Activated T-cell treated with anti-CD3 and anti-CD28 coated beads, Interleukin-2, amount 50 U/mL, for 4 hours (primary cell): ENCODE measurements around the gene EVX2. TPM values are rescaled to one million over a fixed set of nuclear protein-coding genes. Genes with fewer than 3 reads are reported as not detected.

ENCODE experiments used
- ATAC-seq, 2 donors: fragments of 200-7000 bp; cut with Tn5 transposase; one replicate each; pipeline ENCODE4 v1.10.0; 2021
- DNase-seq: peaks from one replicate; pipeline ENCODE4 v3.0.0-alpha.2; 2020
- H3K27me3 Mint-ChIP-seq: one replicate; pipeline ENCODE4 v1.8.0; 2021; ENCODE audit warnings: low read depth, mixed read lengths
- H3K36me3 Mint-ChIP-seq: one replicate; pipeline ENCODE4 v1.8.0; 2022; ENCODE audit warnings: mixed read lengths; ENCODE audit not compliant: insufficient read depth
- H3K4me1 Mint-ChIP-seq: one replicate; pipeline ENCODE4 v1.8.0; 2021; ENCODE audit warnings: low read depth, mixed read lengths
- H3K4me3 Mint-ChIP-seq: one replicate; pipeline ENCODE4 v1.8.0; 2021; ENCODE audit warnings: mild to moderate bottlenecking, moderate library complexity, mixed read lengths
- H3K9me3 Mint-ChIP-seq: one replicate; pipeline ENCODE4 v1.8.0; 2021; ENCODE audit warnings: mixed read lengths
- total RNA-seq, 3 donors: library from RNA; stranded (reverse); gene quantifications; one replicate each; pipeline ENCODE4 v1.2.1, GENCODE V29; 2021

The EVX2 gene
- total RNA-seq, result not detected

DNA sequence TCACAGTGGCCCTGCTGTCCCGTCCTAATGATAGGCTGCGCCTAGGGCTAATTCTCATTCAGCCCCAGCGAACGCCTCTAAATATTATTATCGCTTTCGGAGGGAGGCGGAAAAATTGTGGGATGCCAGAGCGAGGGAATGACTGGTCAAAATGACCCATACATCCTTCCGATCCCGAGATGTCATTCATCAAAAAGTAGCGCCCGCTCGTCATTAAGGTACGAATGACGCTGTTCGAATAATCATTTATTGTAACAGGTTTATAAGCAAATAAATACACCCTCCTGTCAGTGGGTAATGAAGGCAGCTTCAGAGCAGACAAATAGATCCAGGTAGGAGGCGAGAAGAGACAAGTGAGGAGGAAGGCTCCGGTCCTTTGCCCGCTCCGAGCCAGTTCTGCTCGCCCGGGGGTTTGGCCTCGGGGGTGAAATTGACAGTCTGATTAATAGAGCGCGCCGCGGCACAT is at the start of gene EVX2:
EVX2 (minus strand) TSS at position 167 of the 466 bp plus-strand sequence. CDS start 186 bp downstream, outside the sequence.
- DNase-seq (no peak), ATAC-seq (no peak)
- peaks cover 11% of the 10 kb centered on the region for H3K4me1 Mint-ChIP-seq
- peaks cover 89% of the 10 kb centered on the region for H3K27me3 Mint-ChIP-seq
- peaks cover 9% of the 10 kb centered on the region for H3K9me3 Mint-ChIP-seq
- no peak within 1 kb of the TSS for H3K4me3 Mint-ChIP-seq
- no peaks in the 10 kb centered on the region for H3K36me3 Mint-ChIP-seq

DNA sequence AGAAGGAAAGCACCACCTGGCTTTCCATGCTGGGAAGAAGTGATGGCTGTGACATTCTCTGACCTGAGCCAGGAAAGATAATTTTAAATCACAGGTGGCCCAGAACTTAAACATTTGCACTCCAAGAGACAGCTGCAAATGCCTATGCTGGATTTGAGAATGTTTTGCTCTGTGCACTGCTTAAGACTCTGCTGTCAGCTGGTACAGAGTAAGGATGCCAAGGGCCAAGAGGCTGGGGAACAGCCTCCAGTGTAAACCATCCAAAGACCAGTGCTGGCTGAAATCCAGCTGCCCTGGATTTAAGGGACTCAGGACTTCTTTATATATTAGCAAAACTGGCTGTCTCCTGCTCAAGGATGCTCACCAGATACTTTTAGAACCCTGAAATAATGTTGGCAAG is 49.6 kb upstream of the EVX2 start:
- ATAC-seq, result no peak
- no peak for DNase-seq
- Mint-ChIP-seq H3K9me3 (peaks cover 4% of the 10 kb centered on the region), H3K36me3 (peaks cover 2% of the 10 kb centered on the region), H3K4me3 (no peak overlapping the region), H3K4me1 (peaks cover 24% of the 10 kb centered on the region), H3K27me3 (peaks cover 82% of the 10 kb centered on the region)

GRCh38 chr2:176132205-176133171 is 48.7 kb upstream of the EVX2 start:
- Mint-ChIP-seq H3K36me3 (peaks cover 2% of the 10 kb centered on the region), H3K9me3 (peaks cover 4% of the 10 kb centered on the region), H3K27me3 (peaks cover 82% of the 10 kb centered on the region), H3K4me3 (peak overlapping the region; percentile 74), H3K4me1 (peaks cover 32% of the 10 kb centered on the region)
- ATAC-seq (no peak), DNase-seq (no peak)

DNA sequence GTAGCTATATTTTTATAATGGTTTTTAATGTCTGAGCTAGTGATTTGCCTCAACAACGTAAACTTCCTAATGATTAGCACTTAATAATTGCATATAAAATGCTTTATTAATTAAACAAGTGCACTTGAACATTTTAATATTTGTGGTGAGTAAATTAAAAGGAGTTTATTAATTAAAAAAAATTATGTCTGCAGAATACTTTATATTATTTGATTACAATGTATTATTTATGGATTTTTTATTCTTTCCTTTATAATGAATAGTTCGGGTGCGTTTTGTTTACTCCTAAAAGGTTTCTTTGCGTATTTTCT is 48.0 kb upstream of the EVX2 start:
- ATAC-seq (no peak), DNase-seq (no peak)
- Mint-ChIP-seq H3K9me3 (peaks cover 4% of the 10 kb centered on the region), H3K27me3 (peaks cover 81% of the 10 kb centered on the region), H3K4me1 (peaks cover 32% of the 10 kb centered on the region), H3K4me3 (peak overlapping the region; percentile 74), H3K36me3 (peaks cover 2% of the 10 kb centered on the region)

DNA sequence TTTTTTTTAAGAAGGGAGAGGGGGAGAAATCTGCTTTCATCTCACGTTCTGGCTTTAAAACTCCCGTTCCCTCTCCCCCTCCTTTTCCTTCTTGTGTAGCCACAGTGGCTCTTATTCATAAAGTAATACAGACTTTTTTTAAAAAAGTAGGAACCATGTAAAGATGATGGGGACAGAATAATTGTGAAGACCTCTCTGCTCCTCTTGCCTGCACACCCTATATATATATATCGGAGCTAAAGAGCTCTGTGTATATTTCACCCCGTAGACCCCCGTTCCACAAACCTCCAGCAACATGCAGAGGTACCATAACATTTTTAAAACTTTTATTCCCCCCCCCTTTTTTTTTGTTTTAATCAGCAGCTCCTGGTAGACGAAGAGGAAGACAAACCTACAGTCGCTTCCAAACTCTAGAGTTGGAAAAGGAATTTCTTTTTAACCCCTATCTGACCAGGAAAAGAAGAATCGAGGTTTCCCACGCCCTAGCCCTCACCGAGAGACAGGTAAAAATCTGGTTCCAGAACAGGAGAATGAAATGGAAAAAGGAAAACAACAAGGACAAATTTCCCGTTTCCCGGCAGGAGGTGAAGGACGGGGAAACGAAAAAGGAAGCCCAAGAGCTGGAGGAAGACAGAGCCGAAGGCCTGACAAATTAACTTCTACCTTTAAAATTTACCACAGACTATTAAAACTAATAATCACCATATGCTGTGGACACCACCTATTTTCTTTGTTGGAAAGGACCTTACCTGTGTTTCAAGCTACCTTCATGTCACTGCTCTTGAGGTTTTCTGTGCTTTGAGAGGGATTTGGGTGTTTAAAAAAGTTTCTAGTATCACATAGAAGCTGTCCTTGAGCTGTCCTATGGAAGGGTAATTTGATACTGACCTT is 47.4 kb upstream of the EVX2 start:
- peak overlapping the region; percentile 48 for H3K4me3 Mint-ChIP-seq
- H3K36me3 Mint-ChIP-seq, result peaks cover 2% of the 10 kb centered on the region
- peaks cover 32% of the 10 kb centered on the region for H3K4me1 Mint-ChIP-seq
- no peak for DNase-seq
- peaks cover 85% of the 10 kb centered on the region for H3K27me3 Mint-ChIP-seq
- ATAC-seq, result no peak
- H3K9me3 Mint-ChIP-seq, result peaks cover 4% of the 10 kb centered on the region

DNA sequence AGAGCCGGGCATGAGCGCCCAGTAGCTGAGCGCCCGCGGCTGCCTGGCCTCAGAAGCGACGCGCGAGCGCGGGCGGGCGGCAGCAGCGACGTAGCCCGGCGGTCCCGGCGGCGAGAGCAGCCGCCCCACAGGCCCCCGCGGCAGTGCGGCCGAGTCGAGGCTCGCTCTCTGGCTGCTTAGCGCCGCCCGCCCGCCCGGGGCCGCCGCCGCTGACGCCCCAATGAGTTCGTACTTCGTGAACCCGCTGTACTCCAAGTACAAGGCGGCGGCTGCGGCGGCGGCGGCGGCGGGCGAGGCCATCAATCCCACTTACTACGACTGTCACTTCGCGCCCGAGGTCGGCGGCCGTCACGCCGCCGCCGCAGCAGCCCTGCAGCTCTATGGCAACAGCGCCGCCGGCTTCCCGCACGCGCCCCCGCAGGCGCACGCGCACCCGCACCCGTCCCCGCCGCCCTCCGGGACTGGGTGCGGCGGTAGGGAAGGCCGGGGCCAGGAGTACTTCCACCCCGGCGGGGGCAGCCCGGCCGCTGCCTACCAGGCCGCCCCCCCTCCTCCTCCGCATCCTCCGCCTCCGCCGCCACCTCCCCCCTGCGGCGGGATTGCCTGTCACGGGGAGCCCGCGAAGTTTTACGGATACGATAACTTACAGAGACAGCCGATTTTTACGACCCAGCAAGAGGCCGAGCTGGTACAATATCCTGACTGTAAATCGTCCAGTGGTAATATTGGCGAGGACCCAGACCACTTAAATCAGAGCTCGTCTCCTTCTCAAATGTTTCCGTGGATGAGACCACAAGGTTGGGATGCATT is 46.6 kb upstream of the EVX2 start:
- no peak for DNase-seq
- Mint-ChIP-seq H3K4me1 (peaks cover 27% of the 10 kb centered on the region), H3K36me3 (peaks cover under 1% of the 10 kb centered on the region), H3K27me3 (peaks cover 85% of the 10 kb centered on the region), H3K9me3 (peaks cover 4% of the 10 kb centered on the region), H3K4me3 (peak overlapping the region; percentile 48)
- ATAC-seq, result peak; percentile 42 to 49

- Mint-ChIP-seq H3K36me3 (no peaks in the 10 kb centered on the region), H3K4me1 (peaks cover 26% of the 10 kb centered on the region), H3K9me3 (peaks cover 4% of the 10 kb centered on the region), H3K4me3 (no peak overlapping the region), H3K27me3 (peaks cover 85% of the 10 kb centered on the region)
- DNase-seq (no peak), ATAC-seq (peak; percentile 4 to 12)
Observed at GRCh38 chr2:176129813-176130146, 46.0 kb upstream of the EVX2 start.

DNA sequence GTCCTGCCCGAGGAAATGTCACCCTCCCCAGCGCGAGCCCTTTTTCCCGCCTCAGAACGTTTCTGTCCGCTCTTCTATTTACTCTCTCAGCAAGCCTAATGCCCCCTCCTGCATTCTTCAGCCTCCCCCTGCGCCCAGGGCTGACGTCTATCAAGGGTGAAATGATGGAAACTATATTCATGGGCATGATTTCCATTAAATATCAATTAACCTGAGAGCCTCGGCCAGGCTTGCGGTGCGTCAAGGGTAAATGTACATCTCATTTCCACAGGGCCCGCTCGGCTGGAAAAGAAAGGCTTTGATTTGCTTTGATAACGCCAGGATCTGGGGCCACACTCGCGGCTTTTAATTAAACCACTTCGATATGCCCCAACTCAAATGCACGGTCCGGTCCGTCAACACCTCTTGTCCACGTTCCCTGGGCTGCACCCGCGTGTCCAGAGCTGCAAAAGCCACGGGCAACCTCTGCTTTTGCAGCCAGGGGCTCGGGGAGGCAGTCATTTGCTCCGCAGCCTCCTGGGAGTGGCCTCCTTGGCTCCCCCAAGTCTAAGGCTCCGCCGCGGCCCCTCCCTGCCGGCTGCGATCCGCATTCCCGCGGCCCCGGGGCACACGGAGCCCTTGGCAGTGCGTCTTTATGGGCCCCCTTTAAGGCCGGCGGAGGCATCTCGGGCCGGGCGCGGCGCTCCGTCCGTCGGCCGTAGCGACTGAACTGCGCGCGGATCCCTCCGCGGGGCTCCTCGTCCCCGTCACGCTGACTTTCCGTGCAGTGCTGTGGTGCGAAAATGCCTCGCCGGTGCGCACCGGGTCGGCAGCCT is 45.4 kb upstream of the EVX2 start, which contains the start of gene HOXD8:
HOXD8 (plus strand) TSS at position 724 of the 815 bp plus-strand sequence. CDS start 662 bp downstream, outside the sequence.
- DNase-seq (no peak), ATAC-seq (peak in 1 of 2 donors; percentile 16)
- H3K4me1 Mint-ChIP-seq, result peaks cover 26% of the 10 kb centered on the region
- peak within 1 kb of the TSS; percentile 59 for H3K4me3 Mint-ChIP-seq
- H3K9me3 Mint-ChIP-seq, result peaks cover 4% of the 10 kb centered on the region
- H3K36me3 Mint-ChIP-seq, result no peaks in the 10 kb centered on the region
- H3K27me3 Mint-ChIP-seq, result peaks cover 85% of the 10 kb centered on the region

DNA sequence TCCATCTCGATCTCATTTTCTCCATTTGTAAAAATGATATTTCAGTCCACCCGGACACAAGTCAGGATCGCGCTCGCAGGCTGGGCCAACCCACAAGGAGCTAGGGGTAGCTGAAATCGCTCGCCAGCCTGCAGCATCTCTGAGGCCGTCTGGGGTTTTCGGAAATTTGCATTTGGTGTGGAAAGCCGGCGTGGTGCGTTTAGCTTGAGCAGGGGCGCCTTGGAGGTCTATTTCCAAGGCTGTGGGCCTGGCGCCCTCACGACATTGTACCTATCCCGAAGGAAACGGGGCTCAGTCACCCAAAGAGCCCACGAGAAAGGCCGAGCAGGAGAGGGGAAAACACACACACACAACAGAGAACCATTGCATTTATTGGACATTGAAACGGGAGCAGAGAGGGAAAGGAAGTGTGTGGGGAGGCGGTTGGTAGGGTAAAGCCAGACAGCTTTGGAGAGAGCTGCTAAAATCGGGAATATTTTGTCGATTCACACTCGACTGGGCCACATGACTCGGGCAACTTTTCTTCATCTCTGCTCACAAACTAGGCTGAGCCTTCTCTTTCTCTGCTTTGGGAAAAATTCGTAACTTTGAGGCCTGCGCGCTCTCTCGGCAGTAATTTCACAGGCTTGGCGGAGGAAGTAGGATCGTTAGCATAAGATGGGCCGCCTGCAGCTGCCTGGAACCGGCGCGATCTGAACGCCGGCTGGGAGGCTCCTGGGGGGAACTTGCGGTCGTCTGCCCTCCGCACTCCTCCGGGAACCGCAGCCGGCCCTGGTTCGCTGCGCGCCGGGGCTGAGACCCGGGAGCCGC is 44.6 kb upstream of the EVX2 start:
- DNase-seq (no peak), ATAC-seq (no peak)
- peaks cover 4% of the 10 kb centered on the region for H3K9me3 Mint-ChIP-seq
- H3K27me3 Mint-ChIP-seq, result peaks cover 85% of the 10 kb centered on the region
- H3K4me1 Mint-ChIP-seq, result peaks cover 31% of the 10 kb centered on the region
- H3K4me3 Mint-ChIP-seq, result peak overlapping the region; percentile 59
- no peaks in the 10 kb centered on the region for H3K36me3 Mint-ChIP-seq

GRCh38 chr2:176127774-176128072 is 44.0 kb upstream of the EVX2 start:
- Mint-ChIP-seq H3K9me3 (peaks cover 4% of the 10 kb centered on the region), H3K27me3 (peaks cover 82% of the 10 kb centered on the region), H3K36me3 (no peaks in the 10 kb centered on the region), H3K4me3 (peak overlapping the region; percentile 11), H3K4me1 (peaks cover 31% of the 10 kb centered on the region)
- DNase-seq (no peak), ATAC-seq (no peak)

DNA sequence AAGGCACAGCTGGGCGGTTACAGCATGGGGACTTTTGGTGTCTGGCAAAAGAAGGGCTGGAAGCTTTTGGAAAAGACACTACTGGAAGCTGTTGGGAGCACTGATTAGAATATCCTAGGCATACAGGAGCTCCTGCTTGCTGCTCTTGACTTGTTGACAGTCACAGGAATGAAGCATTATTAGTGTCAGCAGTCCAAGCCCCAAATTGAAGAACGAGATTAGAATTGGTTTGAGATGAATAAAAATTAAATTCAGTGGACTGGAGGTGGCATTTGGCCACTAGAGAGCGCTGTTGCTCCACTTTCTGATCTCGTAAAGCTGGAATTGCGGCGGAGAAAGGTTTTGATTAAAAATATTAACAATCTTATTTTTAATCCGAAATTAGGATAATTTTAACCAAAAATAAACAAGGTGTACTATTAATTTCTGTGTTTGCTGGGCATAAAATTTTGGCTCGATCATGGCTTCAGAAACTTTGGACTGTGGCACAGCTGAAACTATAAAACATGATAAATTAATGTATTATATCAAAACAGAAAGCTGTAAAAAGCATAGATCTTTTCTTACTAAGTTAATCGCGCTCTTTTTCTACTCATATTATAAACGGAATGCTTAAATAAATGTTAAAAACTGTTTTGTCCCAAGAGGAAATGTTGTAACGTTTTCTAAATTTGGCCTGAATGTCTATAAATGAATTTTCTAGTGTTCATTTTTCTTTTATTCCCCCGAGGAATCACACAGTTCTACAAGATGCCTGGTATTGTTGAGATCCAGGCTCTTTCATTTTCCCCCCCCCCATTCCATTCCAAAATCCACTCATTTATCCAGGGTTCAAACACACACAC is 43.4 kb upstream of the EVX2 start:
- Mint-ChIP-seq H3K4me3 (no peak overlapping the region), H3K36me3 (no peaks in the 10 kb centered on the region), H3K9me3 (peaks cover 4% of the 10 kb centered on the region), H3K4me1 (peaks cover 29% of the 10 kb centered on the region), H3K27me3 (peaks cover 79% of the 10 kb centered on the region)
- ATAC-seq (no peak), DNase-seq (peak; percentile 71)

GRCh38 chr2:176125772-176126054 is 42.0 kb upstream of the EVX2 start:
- Mint-ChIP-seq H3K9me3 (no peaks in the 10 kb centered on the region), H3K36me3 (no peaks in the 10 kb centered on the region), H3K4me3 (no peak overlapping the region), H3K27me3 (peaks cover 77% of the 10 kb centered on the region), H3K4me1 (peaks cover 24% of the 10 kb centered on the region)
- ATAC-seq, result no peak
- DNase-seq, result no peak
